ENCODE results near the gene CAPG. TPM values are rescaled to one million over a fixed set of nuclear protein-coding genes. Genes with fewer than 3 reads are reported as not detected.

CAPG gene
- total RNA-seq, 6 experiments from 2014 or later, result 10.7 to 49.6 (median 13.6) TPM

DNA sequence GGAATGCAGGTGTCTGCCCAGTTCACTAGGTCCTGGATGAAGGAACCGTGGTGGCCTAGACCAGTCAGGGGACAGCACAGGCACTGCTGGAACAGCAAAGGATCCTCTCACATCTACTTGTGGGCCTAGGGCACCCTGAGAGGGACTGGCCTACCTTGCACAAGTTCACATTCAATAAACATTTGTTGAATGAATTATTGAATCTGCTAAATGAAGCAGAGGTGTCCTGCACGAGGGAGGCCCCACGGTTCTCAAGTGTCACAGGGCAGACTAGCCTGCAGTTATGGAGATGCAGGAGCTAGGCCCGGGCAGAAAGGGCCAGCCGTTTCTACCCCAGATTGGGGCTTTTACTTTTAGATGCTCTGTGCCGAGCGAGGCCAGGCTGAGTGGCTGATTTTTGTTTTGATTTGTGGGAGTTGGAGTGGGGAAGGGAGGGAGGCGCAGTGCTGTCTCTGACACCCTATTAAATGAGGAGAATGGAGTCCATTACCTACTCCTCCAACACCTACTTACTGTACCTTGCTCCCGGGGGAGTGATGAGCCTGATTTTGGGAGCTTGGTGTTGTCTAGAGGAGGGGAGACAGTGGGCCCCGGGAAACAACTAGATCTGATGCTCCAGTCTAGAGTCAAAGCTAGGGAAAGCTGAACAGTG lies 26.8 kb upstream of the CAPG start:
- H3K36me3 Mint-ChIP-seq (ENCODE audit: low read depth), result no peaks in the 10 kb centered on the region
- peak overlapping the region; percentile 57 for H3K4me3 Mint-ChIP-seq
- DNase-seq, result no peak
- TF ChIP-seq CTCF (IDR thresholded peaks at IDR 0.05), result no peak
- H3K27me3 Mint-ChIP-seq (ENCODE audit: insufficient read depth), result peaks cover 2% of the 10 kb centered on the region
- peak overlapping the region; percentile 79 for H3K27ac Mint-ChIP-seq
- no peaks in the 10 kb centered on the region for H3K9me3 Mint-ChIP-seq
- peaks cover 15% of the 10 kb centered on the region for H3K4me1 Mint-ChIP-seq (ENCODE audit: low read depth)

- H3K9me3 Mint-ChIP-seq, result no peaks in the 10 kb centered on the region
- no peaks in the 10 kb centered on the region for H3K36me3 Mint-ChIP-seq (ENCODE audit: low read depth)
- H3K27me3 Mint-ChIP-seq (ENCODE audit: insufficient read depth), result peaks cover 2% of the 10 kb centered on the region
- 0 out of 2 replicates have a peak, but pooled peaks have one; percentile 17 for TF ChIP-seq CTCF (IDR thresholded peaks at IDR 0.05)
- no peak overlapping the region for H3K27ac Mint-ChIP-seq
- no peak overlapping the region for H3K4me3 Mint-ChIP-seq
- no peak for DNase-seq
- peaks cover 15% of the 10 kb centered on the region for H3K4me1 Mint-ChIP-seq (ENCODE audit: low read depth)
Observed at GRCh38 chr2:85435981-85436835, 26.0 kb upstream of the CAPG start.

DNA sequence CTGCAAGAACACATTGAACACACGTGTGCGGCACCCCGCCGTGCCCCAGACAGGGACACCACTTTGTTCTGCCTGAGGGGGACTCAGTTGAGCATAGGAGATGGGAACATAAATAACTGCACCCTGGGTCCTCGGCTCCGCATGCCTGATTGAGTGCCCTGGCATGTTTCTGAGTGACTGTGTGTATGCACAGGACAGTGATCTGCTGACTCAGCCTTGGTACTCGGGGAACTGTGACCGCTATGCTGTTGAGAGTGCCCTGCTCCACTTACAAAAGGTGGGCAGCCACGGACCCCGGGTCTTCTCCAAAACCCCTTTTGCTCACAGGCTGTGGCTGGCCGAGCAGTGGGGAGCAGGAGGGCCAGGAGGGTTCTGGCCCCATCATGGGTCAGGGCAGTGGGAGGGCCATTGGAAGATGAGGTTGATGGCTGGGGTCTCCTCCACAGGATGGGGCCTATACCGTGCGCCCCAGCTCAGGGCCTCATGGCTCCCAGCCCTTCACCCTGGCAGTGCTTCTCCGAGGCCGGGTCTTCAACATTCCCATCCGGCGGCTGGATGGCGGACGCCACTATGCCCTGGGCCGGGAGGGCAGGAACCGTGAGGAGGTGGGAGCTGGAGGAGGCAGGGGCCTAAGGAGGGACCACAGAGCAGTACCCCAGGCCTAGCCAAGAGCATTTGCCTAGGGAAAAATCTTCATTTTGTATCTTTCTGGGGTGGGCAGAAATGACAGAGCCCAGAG lies 25.2 kb upstream of the CAPG start:
- H3K4me3 Mint-ChIP-seq, result no peak overlapping the region
- DNase-seq, result no peak
- peaks cover 15% of the 10 kb centered on the region for H3K4me1 Mint-ChIP-seq (ENCODE audit: low read depth)
- no peak overlapping the region for H3K27ac Mint-ChIP-seq
- H3K27me3 Mint-ChIP-seq (ENCODE audit: insufficient read depth), result peaks cover 2% of the 10 kb centered on the region
- no peaks in the 10 kb centered on the region for H3K9me3 Mint-ChIP-seq
- TF ChIP-seq CTCF (IDR thresholded peaks at IDR 0.05), result no peak
- H3K36me3 Mint-ChIP-seq (ENCODE audit: low read depth), result no peaks in the 10 kb centered on the region

- no peak for TF ChIP-seq CTCF (IDR thresholded peaks at IDR 0.05)
- Mint-ChIP-seq H3K4me3 (no peak overlapping the region), H3K36me3 (ENCODE audit: low read depth) (no peaks in the 10 kb centered on the region), H3K27ac (no peak overlapping the region), H3K4me1 (ENCODE audit: low read depth) (peaks cover 15% of the 10 kb centered on the region), H3K27me3 (ENCODE audit: insufficient read depth) (peaks cover 2% of the 10 kb centered on the region), H3K9me3 (no peaks in the 10 kb centered on the region)
- DNase-seq, result no peak
Observed at GRCh38 chr2:85434696-85435095, 24.5 kb upstream of the CAPG start.

- Mint-ChIP-seq H3K9me3 (no peaks in the 10 kb centered on the region), H3K27ac (peak overlapping the region; percentile 60), H3K4me1 (ENCODE audit: low read depth) (peaks cover 15% of the 10 kb centered on the region), H3K27me3 (ENCODE audit: insufficient read depth) (peaks cover 2% of the 10 kb centered on the region), H3K36me3 (ENCODE audit: low read depth) (no peaks in the 10 kb centered on the region), H3K4me3 (no peak overlapping the region)
- no peak for TF ChIP-seq CTCF (IDR thresholded peaks at IDR 0.05)
- DNase-seq, result peak; percentile 88
Observed at GRCh38 chr2:85433511-85434089, 23.4 kb upstream of the CAPG start.
